Activated naive CD4-positive, alpha-beta T cell treated with anti-CD3 and anti-CD28 coated beads, Interleukin-2, amount 10 ng/mL, durations not matched to agents 7 days and 5 days (primary cell): ENCODE data around the gene TRMT5.

Experiments used
- CTCF ChIA-PET: fragments of 350-600 bp; sonication (Branson Sonifier 250); formaldehyde crosslinking; loops from one replicate; lab custom pipeline; 2021; ENCODE audit warnings: antibody characterized with exemption; lab: Charles Lee
- DNase-seq: peaks from one replicate; pipeline ENCODE4 v3.0.0-alpha.2; 2020
- H3K27ac Mint-ChIP-seq: one replicate; pipeline ENCODE4 v1.8.0; 2021; ENCODE audit warnings: mild to moderate bottlenecking, moderate library complexity, mixed read lengths
- H3K27me3 Mint-ChIP-seq: one replicate; pipeline ENCODE4 v1.8.0; 2021; ENCODE audit warnings: mild to moderate bottlenecking, mixed read lengths
- H3K36me3 Mint-ChIP-seq: one replicate; pipeline ENCODE4 v1.8.0; 2021; ENCODE audit warnings: mixed read lengths
- H3K4me1 Mint-ChIP-seq: one replicate; pipeline ENCODE4 v1.8.0; 2021; ENCODE audit warnings: mixed read lengths
- H3K4me3 Mint-ChIP-seq: one replicate; pipeline ENCODE4 v1.8.0; 2021; ENCODE audit warnings: mild to moderate bottlenecking, moderate library complexity, mixed read lengths
- H3K9me3 Mint-ChIP-seq: one replicate; pipeline ENCODE4 v1.8.0; 2021; ENCODE audit warnings: mixed read lengths

Gene TRMT5, protein sequence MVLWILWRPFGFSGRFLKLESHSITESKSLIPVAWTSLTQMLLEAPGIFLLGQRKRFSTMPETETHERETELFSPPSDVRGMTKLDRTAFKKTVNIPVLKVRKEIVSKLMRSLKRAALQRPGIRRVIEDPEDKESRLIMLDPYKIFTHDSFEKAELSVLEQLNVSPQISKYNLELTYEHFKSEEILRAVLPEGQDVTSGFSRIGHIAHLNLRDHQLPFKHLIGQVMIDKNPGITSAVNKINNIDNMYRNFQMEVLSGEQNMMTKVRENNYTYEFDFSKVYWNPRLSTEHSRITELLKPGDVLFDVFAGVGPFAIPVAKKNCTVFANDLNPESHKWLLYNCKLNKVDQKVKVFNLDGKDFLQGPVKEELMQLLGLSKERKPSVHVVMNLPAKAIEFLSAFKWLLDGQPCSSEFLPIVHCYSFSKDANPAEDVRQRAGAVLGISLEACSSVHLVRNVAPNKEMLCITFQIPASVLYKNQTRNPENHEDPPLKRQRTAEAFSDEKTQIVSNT

DNA sequence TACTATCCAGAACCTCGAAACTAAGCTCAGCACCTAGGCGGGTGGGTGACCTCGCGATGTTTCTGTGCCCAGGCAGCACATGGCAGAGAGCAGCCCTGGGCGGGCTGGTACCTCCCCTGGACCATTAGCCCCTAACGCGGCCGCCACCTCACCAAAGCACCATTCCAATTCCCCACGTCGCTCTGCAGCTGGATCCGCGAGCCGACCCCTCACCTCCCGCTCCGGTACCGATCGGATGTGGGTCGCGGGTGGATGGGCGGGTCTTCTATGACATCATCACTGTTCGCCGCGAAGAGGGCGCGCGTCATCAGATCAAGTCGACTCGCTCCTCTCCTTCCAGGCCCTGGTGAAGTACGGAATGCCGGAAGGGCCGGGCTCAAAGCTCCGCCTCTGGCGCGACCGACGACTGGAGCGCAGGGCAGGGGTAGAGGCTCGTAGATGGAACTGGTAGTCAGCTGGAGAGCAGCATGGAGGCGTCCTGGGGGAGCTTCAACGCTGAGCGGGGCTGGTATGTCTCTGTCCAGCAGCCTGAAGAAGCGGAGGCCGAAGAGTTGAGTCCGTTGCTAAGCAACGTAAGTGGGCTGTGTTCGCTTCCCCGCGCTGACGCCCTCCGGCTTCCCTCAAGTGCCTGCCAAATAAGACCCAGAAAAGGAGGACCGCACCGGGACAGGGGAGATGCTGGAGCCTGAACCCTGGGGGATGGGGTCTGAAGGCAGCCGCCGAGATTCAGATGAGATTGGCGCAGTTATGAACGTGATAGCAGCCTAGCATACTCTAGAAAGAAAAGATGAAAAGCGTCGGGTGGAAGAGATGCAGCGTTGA lies at the start of gene TRMT5, which contains the start of gene SLC38A6:
Gene TRMT5 (minus strand): TSS at position 269 of the 822 bp plus-strand sequence. CDS start 106 bp downstream, at position 163.
Gene SLC38A6 (plus strand): TSS at position 435 of the 822 bp plus-strand sequence. CDS start 33 bp downstream, at position 468.
- CTCF ChIA-PET = interaction anchor here (0.9 kb wide), 1 partner anchor 272 kb away, joined by 3 read pairs; no protein-coding TSS in a partner anchor
- Mint-ChIP-seq H3K27me3 (no peaks in the 10 kb centered on the region), H3K36me3 (peaks cover 5% of the 10 kb centered on the region), H3K27ac (no peak within 1 kb of the TSS), H3K9me3 (no peaks in the 10 kb centered on the region), H3K4me1 (peaks cover 15% of the 10 kb centered on the region), H3K4me3 (no peak within 1 kb of the TSS)
- peak; percentile 93 for DNase-seq

DNA sequence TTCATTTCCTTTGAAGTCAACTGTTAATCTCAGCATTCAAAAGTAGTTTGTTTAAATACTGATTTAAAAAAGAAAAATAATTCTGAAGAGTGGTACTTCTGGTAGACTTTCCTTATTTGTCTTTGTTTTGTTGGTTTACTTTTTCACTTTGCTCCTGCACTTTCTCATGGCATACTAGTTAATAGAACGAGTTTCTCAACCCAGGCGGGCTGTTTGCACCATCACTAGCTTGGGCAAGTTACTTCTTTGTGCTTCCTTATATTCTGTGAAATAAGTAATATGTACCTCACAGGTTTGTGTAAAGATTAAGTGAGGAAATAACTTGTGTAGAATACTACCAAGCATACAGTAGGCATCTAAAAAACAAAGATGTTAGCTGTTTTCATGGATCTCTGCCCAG lies 45.6 kb upstream of the TRMT5 start:
- no peak overlapping the region for H3K27ac Mint-ChIP-seq
- DNase-seq = no peak
- H3K27me3 Mint-ChIP-seq = no peaks in the 10 kb centered on the region
- CTCF ChIA-PET = interaction anchor here (0.8 to 2.7 kb wide), 8 partner anchors 8 to 676 kb away, joined by 3 to 14 read pairs (median 4); no protein-coding TSS in a partner anchor
- H3K36me3 Mint-ChIP-seq = no peaks in the 10 kb centered on the region
- H3K9me3 Mint-ChIP-seq = no peaks in the 10 kb centered on the region
- no peak overlapping the region for H3K4me3 Mint-ChIP-seq
- H3K4me1 Mint-ChIP-seq = no peaks in the 10 kb centered on the region

DNA sequence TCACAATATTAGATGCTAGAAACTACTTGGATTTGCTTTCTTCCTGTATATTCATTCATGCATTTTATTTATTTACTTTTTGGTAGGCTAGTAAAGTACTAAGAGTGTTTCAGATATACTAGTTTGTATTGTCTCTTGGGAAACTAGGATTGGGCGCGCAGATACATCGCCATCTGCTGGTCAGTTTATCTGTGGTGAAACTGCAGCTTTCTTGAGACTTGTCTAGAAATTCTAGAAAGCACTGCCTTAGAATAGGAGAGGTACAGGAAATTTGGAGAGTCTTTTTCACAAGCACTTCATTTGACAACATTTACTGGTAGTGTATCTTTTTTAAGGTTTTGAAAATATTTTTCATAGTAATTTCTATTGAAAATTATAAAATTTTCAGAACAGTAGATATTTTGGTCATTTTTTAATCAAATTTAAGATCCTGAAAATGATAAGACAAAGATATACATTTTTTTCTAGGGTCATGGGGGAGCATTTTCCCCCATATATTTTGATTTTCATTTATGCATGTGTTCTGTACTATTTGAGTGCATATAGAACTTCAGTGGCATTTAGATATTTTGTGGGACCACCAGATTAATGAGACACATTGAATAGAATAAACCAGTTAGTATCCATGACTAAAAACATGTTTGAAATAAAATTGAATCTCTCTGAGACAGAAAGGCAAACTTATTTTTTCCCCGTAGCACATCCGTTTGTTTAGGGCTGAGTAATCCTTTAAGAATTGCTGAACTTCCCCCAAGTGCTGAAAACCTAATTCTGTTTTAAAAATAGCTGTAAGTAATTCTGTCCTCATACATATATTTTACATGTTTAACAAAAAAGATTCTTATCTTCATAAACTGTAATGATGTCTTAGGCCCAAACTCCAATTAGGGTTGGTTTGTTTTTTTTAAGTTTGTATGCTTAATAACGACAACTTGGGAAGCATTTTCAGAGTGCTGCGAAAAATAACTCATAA lies 44.7 kb upstream of the TRMT5 start:
- Mint-ChIP-seq H3K27me3 (no peaks in the 10 kb centered on the region), H3K27ac (no peak overlapping the region), H3K4me1 (no peaks in the 10 kb centered on the region), H3K36me3 (no peaks in the 10 kb centered on the region), H3K9me3 (no peaks in the 10 kb centered on the region), H3K4me3 (no peak overlapping the region)
- peak; percentile 65 for DNase-seq
- CTCF ChIA-PET = interaction anchor here (0.8 to 2.7 kb wide), 11 partner anchors 9 to 675 kb away, joined by 3 to 14 read pairs (median 4); no protein-coding TSS in a partner anchor

DNA sequence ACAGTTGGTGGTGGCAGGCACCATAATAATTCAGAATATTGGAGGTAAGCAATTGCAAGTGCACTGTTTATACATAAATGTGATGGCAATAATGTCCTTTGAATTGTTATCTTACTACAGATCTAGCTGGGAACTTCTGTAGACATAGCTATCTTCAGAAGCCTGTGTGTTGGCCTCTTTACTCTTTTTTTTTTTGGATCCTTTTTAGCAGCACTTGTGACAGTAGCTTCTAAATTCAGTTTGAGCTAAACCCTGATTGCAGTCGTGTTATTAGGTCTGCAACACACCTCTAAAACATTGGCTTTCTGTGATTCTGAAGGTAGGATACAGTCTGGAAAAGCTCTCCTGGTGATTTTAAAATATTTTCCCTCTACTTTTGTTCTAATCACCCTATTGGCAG lies 38.7 kb upstream of the TRMT5 start:
- Mint-ChIP-seq H3K27ac (no peak overlapping the region), H3K9me3 (no peaks in the 10 kb centered on the region), H3K4me3 (no peak overlapping the region), H3K27me3 (no peaks in the 10 kb centered on the region), H3K36me3 (no peaks in the 10 kb centered on the region), H3K4me1 (no peaks in the 10 kb centered on the region)
- no peak for DNase-seq
- CTCF ChIA-PET = interaction anchor here (0.6 to 1.2 kb wide), 2 partner anchors 229 to 1442 kb away, joined by 3 to 4 read pairs; no protein-coding TSS in a partner anchor

DNA sequence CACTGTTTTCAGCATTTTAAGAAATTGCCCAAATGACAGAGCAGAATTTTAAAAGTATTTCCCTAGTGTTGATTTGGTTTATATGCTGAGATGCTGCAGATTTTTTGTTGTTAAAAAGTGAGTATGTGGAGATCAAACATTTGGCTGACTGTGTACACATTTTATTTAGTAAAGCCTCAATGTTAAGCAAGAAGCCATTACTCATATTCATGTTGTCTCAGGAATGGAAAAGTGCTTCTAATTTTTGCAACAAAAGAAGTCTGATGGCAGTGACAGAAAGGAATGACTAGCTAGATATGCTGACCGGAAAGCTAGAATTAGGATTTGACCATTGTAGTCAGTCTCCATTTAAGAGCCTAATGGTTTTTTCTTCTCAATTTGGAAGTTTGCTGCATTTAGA lies 22.7 kb upstream of the TRMT5 start:
- CTCF ChIA-PET = no interaction called here

DNA sequence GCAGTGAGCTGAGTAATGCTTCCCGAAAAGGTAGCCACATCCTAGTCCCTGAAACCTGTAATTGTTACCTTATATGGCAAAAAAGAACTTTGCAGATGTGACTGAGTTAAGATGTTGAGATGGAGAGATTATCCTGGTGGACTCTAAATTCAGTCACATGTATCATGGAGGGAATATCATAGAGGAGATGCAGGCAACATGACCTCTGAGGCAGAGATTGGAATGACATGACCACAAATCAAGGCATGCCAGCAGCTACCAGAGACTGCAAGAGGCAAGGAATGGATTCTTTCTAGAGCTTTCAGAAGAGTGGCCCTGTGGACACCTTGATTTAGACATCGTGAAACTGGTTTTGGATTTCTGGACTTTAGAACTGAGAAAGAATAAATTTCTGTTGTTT lies 18.7 kb upstream of the TRMT5 start:
- CTCF ChIA-PET = no interaction called here
- no peaks in the 10 kb centered on the region for H3K9me3 Mint-ChIP-seq
- H3K36me3 Mint-ChIP-seq = no peaks in the 10 kb centered on the region
- no peak for DNase-seq
- no peak overlapping the region for H3K27ac Mint-ChIP-seq
- H3K4me3 Mint-ChIP-seq = no peak overlapping the region
- H3K27me3 Mint-ChIP-seq = no peaks in the 10 kb centered on the region
- no peaks in the 10 kb centered on the region for H3K4me1 Mint-ChIP-seq

More for the DNA sequence above, 22.7 kb upstream of the TRMT5 start:
- Mint-ChIP-seq H3K4me1 (no peaks in the 10 kb centered on the region), H3K27ac (no peak overlapping the region), H3K9me3 (no peaks in the 10 kb centered on the region), H3K4me3 (no peak overlapping the region), H3K27me3 (no peaks in the 10 kb centered on the region), H3K36me3 (no peaks in the 10 kb centered on the region)
- no peak for DNase-seq

DNA sequence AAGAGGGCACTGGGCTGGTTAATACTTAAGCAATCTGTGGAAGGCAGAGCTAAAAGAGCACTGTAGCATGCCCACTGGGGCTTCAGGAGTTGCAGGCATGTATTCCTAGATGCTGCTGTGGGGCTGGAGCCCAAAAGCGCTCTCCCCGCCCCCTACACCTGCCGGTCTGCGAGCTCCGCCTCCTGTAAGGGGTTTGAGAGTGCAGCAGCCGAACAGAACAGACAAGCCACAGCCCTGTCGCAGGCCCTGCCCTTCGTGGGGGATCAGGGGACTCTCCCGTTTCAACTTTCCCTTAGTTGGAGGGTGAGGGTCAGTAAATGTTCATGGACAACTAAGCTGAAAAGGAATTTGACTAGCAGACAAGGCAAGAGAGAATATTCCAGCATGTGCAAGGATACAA lies 17.7 kb upstream of the TRMT5 start:
- no peak overlapping the region for H3K4me3 Mint-ChIP-seq
- H3K36me3 Mint-ChIP-seq = no peaks in the 10 kb centered on the region
- no peaks in the 10 kb centered on the region for H3K4me1 Mint-ChIP-seq
- CTCF ChIA-PET = no interaction called here
- no peaks in the 10 kb centered on the region for H3K27me3 Mint-ChIP-seq
- no peaks in the 10 kb centered on the region for H3K9me3 Mint-ChIP-seq
- no peak overlapping the region for H3K27ac Mint-ChIP-seq
- DNase-seq = no peak

DNA sequence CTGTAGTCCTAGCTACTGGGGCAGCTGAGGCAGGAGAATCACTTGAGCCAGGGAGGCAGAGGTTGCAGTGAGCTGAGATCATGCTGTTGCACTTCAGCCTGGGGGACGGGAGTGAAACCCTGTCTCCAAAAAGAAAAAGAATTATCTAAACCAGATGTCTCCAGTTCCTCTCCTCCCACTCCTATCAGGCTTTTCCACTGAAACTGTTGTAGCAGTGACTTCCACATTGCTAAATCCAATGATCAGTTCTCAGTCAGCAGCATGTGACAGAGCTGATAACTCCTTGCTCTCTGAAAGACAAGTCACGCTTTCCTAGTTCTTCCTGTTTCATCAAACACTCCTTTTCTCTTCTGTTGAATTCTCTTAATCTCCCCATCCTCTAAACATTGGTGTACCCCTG lies 8.7 kb upstream of the TRMT5 start:
- Mint-ChIP-seq H3K9me3 (no peaks in the 10 kb centered on the region), H3K36me3 (no peaks in the 10 kb centered on the region), H3K4me3 (no peak overlapping the region), H3K4me1 (no peaks in the 10 kb centered on the region), H3K27ac (no peak overlapping the region), H3K27me3 (no peaks in the 10 kb centered on the region)
- CTCF ChIA-PET = no interaction called here
- no peak for DNase-seq

DNA sequence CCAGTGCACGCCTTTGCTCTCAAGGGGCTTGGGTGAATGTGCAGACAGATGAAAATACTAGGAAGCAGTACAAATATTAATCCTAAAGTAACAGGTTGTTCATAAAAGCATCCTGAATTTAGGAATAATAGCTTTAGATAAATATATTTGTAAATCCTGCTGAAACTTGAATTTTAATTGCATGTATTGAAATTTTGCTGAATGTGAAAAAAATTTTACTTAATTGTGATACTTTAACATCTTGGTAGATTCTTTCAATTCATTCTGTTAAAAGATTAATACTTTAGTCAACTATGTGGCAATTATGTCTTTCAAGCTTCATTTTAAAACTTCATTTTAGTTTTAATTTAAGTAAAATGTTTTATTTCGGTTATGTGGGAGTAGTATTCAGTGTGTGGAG lies 5.6 kb upstream of the TRMT5 start:
- Mint-ChIP-seq H3K27me3 (no peaks in the 10 kb centered on the region), H3K9me3 (no peaks in the 10 kb centered on the region), H3K36me3 (no peaks in the 10 kb centered on the region), H3K27ac (no peak overlapping the region), H3K4me1 (no peaks in the 10 kb centered on the region), H3K4me3 (no peak overlapping the region)
- CTCF ChIA-PET = no interaction called here
- DNase-seq = no peak

DNA sequence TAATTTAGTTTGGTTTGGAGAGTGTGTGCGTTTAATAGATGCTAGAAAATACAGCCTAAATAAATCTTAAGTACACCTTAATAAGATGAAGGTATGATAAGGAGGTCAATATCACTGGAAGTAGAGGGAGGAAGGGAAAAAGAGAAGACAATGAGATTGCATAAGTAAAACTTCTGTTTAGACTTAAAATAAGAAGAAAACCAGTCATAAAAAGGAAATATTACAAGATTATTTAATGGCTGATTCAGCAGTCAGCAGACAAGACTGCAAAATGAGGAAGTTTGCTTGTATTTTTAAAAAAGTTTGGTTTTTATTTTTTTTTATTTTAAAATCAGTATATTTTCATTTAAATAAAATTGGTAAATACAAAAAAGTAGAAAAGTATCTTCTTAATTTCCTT lies 3.3 kb upstream of the TRMT5 start:
- DNase-seq = no peak
- Mint-ChIP-seq H3K27ac (no peak overlapping the region), H3K36me3 (no peaks in the 10 kb centered on the region), H3K4me1 (peaks cover 4% of the 10 kb centered on the region), H3K4me3 (no peak overlapping the region), H3K9me3 (no peaks in the 10 kb centered on the region), H3K27me3 (no peaks in the 10 kb centered on the region)
- CTCF ChIA-PET = no interaction called here

DNA sequence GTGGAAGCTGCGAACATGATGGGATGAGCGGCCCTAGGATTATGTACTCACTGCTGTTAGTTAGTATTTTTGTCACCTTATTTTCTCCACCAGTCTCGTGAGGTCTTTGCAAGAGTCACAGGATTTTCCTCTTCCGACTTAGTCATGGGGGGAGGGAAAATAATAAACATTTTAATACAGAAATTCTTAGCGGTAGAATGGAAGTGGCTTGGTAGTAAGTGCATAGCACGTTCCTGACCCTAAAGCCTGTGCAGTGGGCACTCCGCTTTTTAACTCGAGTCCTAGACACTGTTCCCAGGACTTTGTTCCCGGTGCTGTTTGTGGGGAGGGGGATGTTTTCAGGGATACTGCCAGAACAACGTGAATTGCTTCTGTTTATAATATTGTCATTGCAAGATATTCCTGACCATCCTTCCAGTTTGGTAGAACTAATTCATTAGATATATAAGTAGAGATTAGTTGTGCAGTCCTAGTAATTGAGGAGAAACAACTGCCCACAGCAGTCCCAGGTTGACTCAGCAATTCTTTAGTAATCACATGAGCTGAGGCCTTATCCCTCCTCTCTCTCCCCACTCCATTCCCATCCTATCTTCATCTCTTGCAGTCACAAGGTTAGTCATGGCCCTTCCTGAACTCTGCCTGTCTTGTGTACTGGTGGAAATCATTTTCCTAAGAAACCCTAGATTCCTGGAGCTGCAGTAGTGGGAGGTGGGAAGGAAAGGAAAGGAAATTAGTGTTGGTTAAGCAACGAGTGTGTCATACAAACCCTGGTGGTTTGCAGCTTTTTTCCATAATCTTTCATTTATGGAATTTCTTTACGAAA lies 965 bp upstream of the TRMT5 start:
- CTCF ChIA-PET = no interaction called here
- H3K27me3 Mint-ChIP-seq = no peaks in the 10 kb centered on the region
- peaks cover 3% of the 10 kb centered on the region for H3K36me3 Mint-ChIP-seq
- DNase-seq = no peak
- H3K9me3 Mint-ChIP-seq = no peaks in the 10 kb centered on the region
- H3K4me1 Mint-ChIP-seq = peaks cover 13% of the 10 kb centered on the region
- H3K27ac Mint-ChIP-seq = no peak overlapping the region
- H3K4me3 Mint-ChIP-seq = no peak overlapping the region

DNA sequence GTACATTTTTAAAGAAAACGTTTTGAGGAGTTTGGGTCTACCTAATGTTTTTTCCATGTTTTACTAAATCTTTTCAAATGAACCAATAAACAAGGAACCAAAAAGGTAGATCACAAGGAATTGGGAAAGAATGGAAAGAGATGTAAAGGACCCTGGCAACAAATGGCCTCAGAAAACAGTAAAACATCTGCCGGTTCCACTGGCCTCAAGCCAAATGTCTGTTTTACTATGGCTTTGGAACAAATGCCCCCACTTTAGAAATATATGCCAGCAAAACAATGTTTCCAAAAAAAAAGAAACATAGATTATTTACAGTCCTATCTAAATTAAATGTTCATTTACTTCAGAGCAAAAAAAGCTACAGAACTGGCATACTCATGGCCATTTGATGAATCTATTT lies 3.0 kb downstream of the TRMT5 start:
- no peak overlapping the region for H3K4me3 Mint-ChIP-seq
- no peak overlapping the region for H3K27ac Mint-ChIP-seq
- no peak for DNase-seq
- peaks cover 19% of the 10 kb centered on the region for H3K36me3 Mint-ChIP-seq
- no peaks in the 10 kb centered on the region for H3K9me3 Mint-ChIP-seq
- H3K27me3 Mint-ChIP-seq = no peaks in the 10 kb centered on the region
- CTCF ChIA-PET = no interaction called here
- peaks cover 15% of the 10 kb centered on the region for H3K4me1 Mint-ChIP-seq

DNA sequence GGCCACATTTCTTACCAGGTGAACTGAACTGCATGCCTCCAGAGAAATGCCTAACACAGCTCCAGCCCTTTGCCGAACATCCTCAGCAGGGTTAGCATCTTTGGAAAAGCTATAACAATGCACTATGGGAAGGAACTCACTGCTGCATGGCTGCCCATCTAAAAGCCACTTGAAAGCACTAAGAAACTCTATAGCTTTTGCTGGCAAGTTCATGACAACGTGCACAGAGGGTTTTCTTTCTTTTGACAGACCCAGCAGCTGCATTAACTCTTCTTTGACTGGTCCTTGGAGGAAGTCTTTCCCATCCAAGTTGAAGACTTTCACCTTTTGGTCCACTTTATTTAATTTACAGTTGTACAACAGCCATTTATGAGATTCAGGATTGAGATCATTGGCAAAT lies 5.3 kb downstream of the TRMT5 start:
- no peak overlapping the region for H3K27ac Mint-ChIP-seq
- H3K9me3 Mint-ChIP-seq = no peaks in the 10 kb centered on the region
- H3K4me1 Mint-ChIP-seq = peaks cover 15% of the 10 kb centered on the region
- DNase-seq = no peak
- no peak overlapping the region for H3K4me3 Mint-ChIP-seq
- peaks cover 19% of the 10 kb centered on the region for H3K36me3 Mint-ChIP-seq
- CTCF ChIA-PET = no interaction called here
- no peaks in the 10 kb centered on the region for H3K27me3 Mint-ChIP-seq
